Endodermal cell (in vitro differentiated cells): ENCODE results near the gene CELF1. TPM values are rescaled to one million over a fixed set of nuclear protein-coding genes. Genes with fewer than 3 reads are reported as not detected.

Experiments used
- DNase-seq: peaks from one replicate; pipeline ENCODE4 v3.0.0-alpha.2; 2017
- H3K27ac ChIP-seq: 2 replicates; pipeline ENCODE4 v1.5.1; 2013; ENCODE audit warnings: mild to moderate bottlenecking, low read depth, low read length, moderate library complexity
- H3K27me3 ChIP-seq: 2 replicates; pipeline ENCODE4 v1.6.1; 2013; ENCODE audit warnings: mild to moderate bottlenecking, low read length, moderate library complexity; ENCODE audit not compliant: insufficient read depth, control insufficient read depth, poor library complexity, severe bottlenecking
- H3K36me3 ChIP-seq: 2 replicates; pipeline ENCODE4 v1.7.0; 2013; ENCODE audit warnings: mild to moderate bottlenecking, low read length, moderate library complexity; ENCODE audit not compliant: control insufficient read depth, insufficient read depth
- H3K4me1 ChIP-seq: one replicate; pipeline ENCODE4 v1.7.0; 2013; ENCODE audit warnings: low read length; ENCODE audit not compliant: control insufficient read depth, insufficient read depth
- H3K4me3 ChIP-seq: 2 replicates; pipeline ENCODE4 v1.5.1; 2013; ENCODE audit warnings: mild to moderate bottlenecking, low read length, moderate library complexity
- H3K9ac ChIP-seq: 2 replicates; pipeline ENCODE4 v1.6.1; 2013; ENCODE audit warnings: mild to moderate bottlenecking, low read length, moderate library complexity; ENCODE audit not compliant: poor library complexity, severe bottlenecking; ENCODE audit errors: extremely low read depth
- H3K9me3 ChIP-seq: 2 replicates; pipeline ENCODE4 v1.6.1; 2013; ENCODE audit warnings: mild to moderate bottlenecking, low read length, moderate library complexity; ENCODE audit not compliant: control insufficient read depth
- H3K27ac Mint-ChIP-seq: 2 replicates; pipeline ENCODE4 v1.8.0; 2020; ENCODE audit warnings: mixed read lengths
- H3K27me3 Mint-ChIP-seq: 2 replicates; pipeline ENCODE4 v1.8.0; 2021; ENCODE audit warnings: mild to moderate bottlenecking, mixed read lengths; ENCODE audit not compliant: insufficient read depth
- H3K36me3 Mint-ChIP-seq: 2 replicates; pipeline ENCODE4 v1.8.0; 2020; ENCODE audit warnings: low read depth, mixed read lengths
- H3K4me1 Mint-ChIP-seq: 2 replicates; pipeline ENCODE4 v1.8.0; 2020; ENCODE audit warnings: mixed read lengths
- H3K4me3 Mint-ChIP-seq: 2 replicates; pipeline ENCODE4 v1.8.0; 2020; ENCODE audit warnings: mild to moderate bottlenecking, moderate library complexity, mixed read lengths
- H3K9me3 Mint-ChIP-seq: 2 replicates; pipeline ENCODE4 v1.8.0; 2020; ENCODE audit warnings: mild to moderate bottlenecking, mixed read lengths
- CTCF ChIP-seq: fragments of 200-600 bp; sonication (generic); conservative IDR thresholded peaks from 2 replicates; pipeline ENCODE4 v1.5.0; 2021; ENCODE audit warnings: antibody characterized with exemption, mild to moderate bottlenecking
- WGBS, 2 experiments: methylation state at CpG; one replicate each; pipeline versions ENCODE4 v1.1.5 to v1.1.7; 2013; ENCODE audit warnings: missing lambda C conversion rate in 2 of 2, mixed read lengths in 1 of 2; ENCODE audit not compliant: insufficient coverage in 1 of 2, insufficient read length in 1 of 2; 5-methylcytosine and 5-hydroxymethylcytosine counted together
- total RNA-seq, 2 donors: library from RNA; stranded (reverse); fragmentation: NEBNext Ultra II Directional in 1 of 2; extraction: Animal tissue kit (Norgen Biotek cat#: 25700) in 1 of 2; gene quantifications; 2 replicates in 1 of 2; 3 replicates in 1 of 2; pipeline ENCODE4 v1.2.1, GENCODE V29; 2021

CELF1 gene
- total RNA-seq, 2 donors from 2014 or later = 202 to 205 TPM

GRCh38 chr11:47587723-47588326, 34.9 kb upstream of the CELF1 start:
- Histone ChIP-seq H3K4me3 (no peak overlapping the region), H3K9me3 (no peaks in the 10 kb centered on the region), H3K36me3 (peaks cover 23% of the 10 kb centered on the region), H3K27me3 (peaks cover 5% of the 10 kb centered on the region), H3K27ac (no peak overlapping the region), H3K4me1 (no peaks in the 10 kb centered on the region), H3K9ac (no peak overlapping the region)
- Mint-ChIP-seq H3K27ac (no peak overlapping the region), H3K36me3 (peaks cover 25% of the 10 kb centered on the region), H3K4me1 (peaks cover 5% of the 10 kb centered on the region), H3K4me3 (no peak overlapping the region), H3K27me3 (peaks cover 18% of the 10 kb centered on the region), H3K9me3 (peaks cover 2% of the 10 kb centered on the region)
- 93 to 97% methylated on average over 5 to 13 of the region's 14 CpGs for WGBS, 2 experiments
- no peak for DNase-seq
- TF ChIP-seq CTCF = no peak

GRCh38 chr11:47587039-47587716, 34.2 kb upstream of the CELF1 start:
- 75 to 90% methylated on average over 2 to 6 of the region's 6 CpGs for WGBS, 2 experiments
- Histone ChIP-seq H3K4me1 (no peaks in the 10 kb centered on the region), H3K36me3 (peaks cover 30% of the 10 kb centered on the region), H3K4me3 (no peak overlapping the region), H3K27me3 (no peaks in the 10 kb centered on the region), H3K27ac (no peak overlapping the region), H3K9me3 (no peaks in the 10 kb centered on the region), H3K9ac (no peak overlapping the region)
- no peak for TF ChIP-seq CTCF
- Mint-ChIP-seq H3K27me3 (peaks cover 11% of the 10 kb centered on the region), H3K27ac (no peak overlapping the region), H3K36me3 (peaks cover 31% of the 10 kb centered on the region), H3K4me1 (peaks cover 5% of the 10 kb centered on the region), H3K9me3 (peaks cover 2% of the 10 kb centered on the region), H3K4me3 (no peak overlapping the region)
- no peak for DNase-seq

- Histone ChIP-seq H3K36me3 (peaks cover 39% of the 10 kb centered on the region), H3K27me3 (no peaks in the 10 kb centered on the region), H3K9ac (no peak within 1 kb of the TSS), H3K27ac (no peak within 1 kb of the TSS), H3K4me1 (no peaks in the 10 kb centered on the region), H3K4me3 (no peak within 1 kb of the TSS), H3K9me3 (no peaks in the 10 kb centered on the region)
- H3K27me3 Mint-ChIP-seq = peaks cover 2% of the 10 kb centered on the region
- no peak within 1 kb of the TSS for H3K27ac Mint-ChIP-seq
- no peak for DNase-seq
- TF ChIP-seq CTCF = no peak
- H3K4me1 Mint-ChIP-seq = no peaks in the 10 kb centered on the region
- peaks cover 40% of the 10 kb centered on the region for H3K36me3 Mint-ChIP-seq
- no peak within 1 kb of the TSS for H3K4me3 Mint-ChIP-seq
- 84 to 85% methylated on average over 9 to 12 of the region's 12 CpGs for WGBS, 2 experiments
- H3K9me3 Mint-ChIP-seq = peaks cover 2% of the 10 kb centered on the region
Observed at GRCh38 chr11:47586098-47586855, 33.3 kb upstream of the CELF1 start, which contains the start of gene FAM180B. Gene FAM180B, plus strand, starts transcription at chr11:47586678. Its CDS starts 91 bp downstream, at chr11:47586769.
